Neural cell (in vitro differentiated cells): ENCODE data around the gene CDCP1.

Experiments used
- EP300 ChIP-seq: fragments of 450-650 bp; conservative IDR thresholded peaks from 2 replicates; pipeline ENCODE4 v1.6.1; 2014; ENCODE audit warnings: antibody characterized with exemption, mild to moderate bottlenecking, moderate library complexity; ENCODE audit not compliant: poor library complexity, severe bottlenecking
- MXI1 ChIP-seq: fragments of 450-650 bp; conservative IDR thresholded peaks from 2 replicates; pipeline ENCODE4 v1.6.1; 2014; ENCODE audit warnings: antibody characterized with exemption, mild to moderate bottlenecking; ENCODE audit not compliant: poor library complexity, severe bottlenecking
- POLR2AphosphoS5 ChIP-seq: IDR thresholded peaks from 2 replicates; pipeline ENCODE4 v1.6.1; 2012
- RAD21 ChIP-seq: fragments of 450-650 bp; conservative IDR thresholded peaks from 2 replicates; pipeline ENCODE4 v1.6.1; 2014; ENCODE audit warnings: antibody characterized with exemption, mild to moderate bottlenecking, moderate library complexity
- SMC3 ChIP-seq: fragments of 450-650 bp; conservative IDR thresholded peaks from 2 replicates; pipeline ENCODE4 v1.6.1; 2014; ENCODE audit warnings: antibody characterized with exemption, mild to moderate bottlenecking, moderate library complexity; ENCODE audit not compliant: poor library complexity
- TAF1 ChIP-seq: IDR thresholded peaks from 2 replicates; pipeline ENCODE4 v1.6.1; 2012; ENCODE audit warnings: low read depth
- TF ChIP-seq, protein P1 (sequence below): fragments of 450-650 bp; IDR thresholded peaks from 2 replicates; pipeline ENCODE4 v1.5.1; 2014; ENCODE audit warnings: antibody characterized with exemption, mild to moderate bottlenecking, moderate library complexity; ENCODE audit not compliant: poor library complexity, severe bottlenecking
- TF ChIP-seq, protein P2 (sequence below): IDR thresholded peaks from 2 replicates; pipeline ENCODE4 v1.6.1; 2012; ENCODE audit warnings: borderline replicate concordance

DNA sequence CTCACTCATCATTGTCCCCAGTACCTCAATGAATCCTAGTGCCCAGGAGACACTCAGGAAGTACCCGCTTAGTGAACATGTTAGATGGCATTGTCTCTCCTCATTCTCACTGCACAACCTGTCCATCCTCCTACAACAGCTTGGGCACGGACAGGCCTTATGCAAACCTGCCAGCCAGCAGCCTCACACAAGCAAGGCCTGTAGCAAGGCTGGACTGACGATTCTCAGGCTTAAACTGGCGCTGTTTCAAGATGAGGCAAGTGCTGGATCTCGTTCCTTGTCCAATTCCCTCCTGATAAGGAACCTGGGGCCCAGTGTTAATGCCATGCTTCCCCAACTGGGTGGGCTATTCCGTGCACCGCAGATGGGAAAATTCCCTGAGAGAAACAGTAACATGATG is 59.0 kb downstream of the CDCP1 start:
- TF ChIP-seq, protein P1, sequence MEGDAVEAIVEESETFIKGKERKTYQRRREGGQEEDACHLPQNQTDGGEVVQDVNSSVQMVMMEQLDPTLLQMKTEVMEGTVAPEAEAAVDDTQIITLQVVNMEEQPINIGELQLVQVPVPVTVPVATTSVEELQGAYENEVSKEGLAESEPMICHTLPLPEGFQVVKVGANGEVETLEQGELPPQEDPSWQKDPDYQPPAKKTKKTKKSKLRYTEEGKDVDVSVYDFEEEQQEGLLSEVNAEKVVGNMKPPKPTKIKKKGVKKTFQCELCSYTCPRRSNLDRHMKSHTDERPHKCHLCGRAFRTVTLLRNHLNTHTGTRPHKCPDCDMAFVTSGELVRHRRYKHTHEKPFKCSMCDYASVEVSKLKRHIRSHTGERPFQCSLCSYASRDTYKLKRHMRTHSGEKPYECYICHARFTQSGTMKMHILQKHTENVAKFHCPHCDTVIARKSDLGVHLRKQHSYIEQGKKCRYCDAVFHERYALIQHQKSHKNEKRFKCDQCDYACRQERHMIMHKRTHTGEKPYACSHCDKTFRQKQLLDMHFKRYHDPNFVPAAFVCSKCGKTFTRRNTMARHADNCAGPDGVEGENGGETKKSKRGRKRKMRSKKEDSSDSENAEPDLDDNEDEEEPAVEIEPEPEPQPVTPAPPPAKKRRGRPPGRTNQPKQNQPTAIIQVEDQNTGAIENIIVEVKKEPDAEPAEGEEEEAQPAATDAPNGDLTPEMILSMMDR = no peak
- TF ChIP-seq EP300 (no peak), SMC3 (no peak), MXI1 (no peak), POLR2AphosphoS5 (no peak), TAF1 (no peak), RAD21 (no peak)
- TF ChIP-seq, protein P2, sequence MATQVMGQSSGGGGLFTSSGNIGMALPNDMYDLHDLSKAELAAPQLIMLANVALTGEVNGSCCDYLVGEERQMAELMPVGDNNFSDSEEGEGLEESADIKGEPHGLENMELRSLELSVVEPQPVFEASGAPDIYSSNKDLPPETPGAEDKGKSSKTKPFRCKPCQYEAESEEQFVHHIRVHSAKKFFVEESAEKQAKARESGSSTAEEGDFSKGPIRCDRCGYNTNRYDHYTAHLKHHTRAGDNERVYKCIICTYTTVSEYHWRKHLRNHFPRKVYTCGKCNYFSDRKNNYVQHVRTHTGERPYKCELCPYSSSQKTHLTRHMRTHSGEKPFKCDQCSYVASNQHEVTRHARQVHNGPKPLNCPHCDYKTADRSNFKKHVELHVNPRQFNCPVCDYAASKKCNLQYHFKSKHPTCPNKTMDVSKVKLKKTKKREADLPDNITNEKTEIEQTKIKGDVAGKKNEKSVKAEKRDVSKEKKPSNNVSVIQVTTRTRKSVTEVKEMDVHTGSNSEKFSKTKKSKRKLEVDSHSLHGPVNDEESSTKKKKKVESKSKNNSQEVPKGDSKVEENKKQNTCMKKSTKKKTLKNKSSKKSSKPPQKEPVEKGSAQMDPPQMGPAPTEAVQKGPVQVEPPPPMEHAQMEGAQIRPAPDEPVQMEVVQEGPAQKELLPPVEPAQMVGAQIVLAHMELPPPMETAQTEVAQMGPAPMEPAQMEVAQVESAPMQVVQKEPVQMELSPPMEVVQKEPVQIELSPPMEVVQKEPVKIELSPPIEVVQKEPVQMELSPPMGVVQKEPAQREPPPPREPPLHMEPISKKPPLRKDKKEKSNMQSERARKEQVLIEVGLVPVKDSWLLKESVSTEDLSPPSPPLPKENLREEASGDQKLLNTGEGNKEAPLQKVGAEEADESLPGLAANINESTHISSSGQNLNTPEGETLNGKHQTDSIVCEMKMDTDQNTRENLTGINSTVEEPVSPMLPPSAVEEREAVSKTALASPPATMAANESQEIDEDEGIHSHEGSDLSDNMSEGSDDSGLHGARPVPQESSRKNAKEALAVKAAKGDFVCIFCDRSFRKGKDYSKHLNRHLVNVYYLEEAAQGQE = no peak
